Osteoblast (primary cell): ENCODE data around the gene NKAIN4. TPM values are rescaled to one million over a fixed set of nuclear protein-coding genes. Genes with fewer than 3 reads are reported as not detected.
"Not testable (repeated sequence)": the region's sequence is repeated elsewhere in the genome, so short reads cannot be mapped to it uniquely, and the experiment has no call there.

Source experiments
- DNase-seq: peaks from one replicate; pipeline ENCODE4 v3.0.0; 2011; ENCODE audit warnings: low spot score, mixed read lengths; ENCODE audit not compliant: insufficient read length; ENCODE audit errors: missing footprints
- H2AFZ ChIP-seq: 2 replicates; pipeline ENCODE4 v1.6.0; 2011; ENCODE audit warnings: mild to moderate bottlenecking, low read length
- H3K27ac ChIP-seq: 2 replicates; pipeline ENCODE4 v1.5.1; 2011; ENCODE audit warnings: mild to moderate bottlenecking, low read depth, low read length, moderate library complexity
- H3K27me3 ChIP-seq: 2 replicates; pipeline ENCODE4 v1.6.0; 2012; ENCODE audit warnings: mild to moderate bottlenecking, control low read depth, inconsistent platforms, low read length, moderate library complexity; ENCODE audit not compliant: insufficient read depth
- H3K36me3 ChIP-seq: 2 replicates; pipeline ENCODE4 v1.5.1; 2011; ENCODE audit warnings: mild to moderate bottlenecking, low read length, control low read depth, moderate library complexity; ENCODE audit not compliant: insufficient read depth
- H3K4me1 ChIP-seq: 2 replicates; pipeline ENCODE4 v1.5.1; 2011; ENCODE audit warnings: mild to moderate bottlenecking, low read length, control low read depth, moderate library complexity; ENCODE audit not compliant: insufficient read depth
- H3K4me2 ChIP-seq: 2 replicates; pipeline ENCODE4 v1.6.0; 2011; ENCODE audit warnings: mild to moderate bottlenecking, low read length; ENCODE audit not compliant: insufficient read depth
- H3K4me3 ChIP-seq: fragments of 200-600 bp; sonication (generic); 3 replicates; pipeline ENCODE4 v1.5.1; 2012; ENCODE audit warnings: mild to moderate bottlenecking, low read length, inconsistent platforms; ENCODE audit not compliant: insufficient read depth
- H3K79me2 ChIP-seq: 2 replicates; pipeline ENCODE4 v1.6.0; 2012; ENCODE audit warnings: mild to moderate bottlenecking, low read length, control low read depth, inconsistent platforms; ENCODE audit not compliant: insufficient read depth
- H3K9me3 ChIP-seq: 2 replicates; pipeline ENCODE4 v1.5.1; 2011; ENCODE audit warnings: low read depth, low read length, control low read depth
- H4K20me1 ChIP-seq: 2 replicates; pipeline ENCODE4 v1.6.0; 2012; ENCODE audit warnings: mild to moderate bottlenecking, low read length, control low read depth; ENCODE audit not compliant: insufficient read depth
- total RNA-seq: library from RNA; depleted of rRNA; stranded (reverse); fragments of >200 nt; gene quantifications from 2 replicates; pipeline ENCODE4 v1.2.3, GENCODE V29; 2012
- TF ChIP-seq, protein P1 (sequence below): IDR thresholded peaks from 2 replicates; pipeline ENCODE4 v1.5.1; 2011; ENCODE audit warnings: mild to moderate bottlenecking, low read depth, low read length, moderate library complexity; ENCODE audit errors: extremely low read depth

Gene NKAIN4
- total RNA-seq, 1 donor: not detected

DNA sequence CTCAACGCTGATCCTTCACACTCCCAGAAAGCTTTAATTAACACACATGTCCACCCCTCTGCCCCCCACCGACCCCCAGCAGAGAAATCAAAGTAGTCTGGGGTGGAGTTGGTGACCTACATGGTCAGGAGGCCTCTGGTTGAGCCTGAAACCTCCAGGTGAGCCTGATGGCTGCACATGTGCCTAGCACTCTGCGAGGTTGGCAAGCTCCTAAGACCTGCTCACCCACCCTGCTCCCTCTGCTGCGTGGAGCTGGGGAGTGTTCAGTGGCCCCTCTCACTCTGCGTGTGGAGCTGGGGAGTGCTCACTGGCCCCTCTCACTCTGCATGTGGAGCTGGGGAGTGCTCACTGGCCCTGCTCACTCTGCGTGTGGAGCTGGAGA, 30.4 kb downstream of the NKAIN4 start:
- TF ChIP-seq, protein P1, sequence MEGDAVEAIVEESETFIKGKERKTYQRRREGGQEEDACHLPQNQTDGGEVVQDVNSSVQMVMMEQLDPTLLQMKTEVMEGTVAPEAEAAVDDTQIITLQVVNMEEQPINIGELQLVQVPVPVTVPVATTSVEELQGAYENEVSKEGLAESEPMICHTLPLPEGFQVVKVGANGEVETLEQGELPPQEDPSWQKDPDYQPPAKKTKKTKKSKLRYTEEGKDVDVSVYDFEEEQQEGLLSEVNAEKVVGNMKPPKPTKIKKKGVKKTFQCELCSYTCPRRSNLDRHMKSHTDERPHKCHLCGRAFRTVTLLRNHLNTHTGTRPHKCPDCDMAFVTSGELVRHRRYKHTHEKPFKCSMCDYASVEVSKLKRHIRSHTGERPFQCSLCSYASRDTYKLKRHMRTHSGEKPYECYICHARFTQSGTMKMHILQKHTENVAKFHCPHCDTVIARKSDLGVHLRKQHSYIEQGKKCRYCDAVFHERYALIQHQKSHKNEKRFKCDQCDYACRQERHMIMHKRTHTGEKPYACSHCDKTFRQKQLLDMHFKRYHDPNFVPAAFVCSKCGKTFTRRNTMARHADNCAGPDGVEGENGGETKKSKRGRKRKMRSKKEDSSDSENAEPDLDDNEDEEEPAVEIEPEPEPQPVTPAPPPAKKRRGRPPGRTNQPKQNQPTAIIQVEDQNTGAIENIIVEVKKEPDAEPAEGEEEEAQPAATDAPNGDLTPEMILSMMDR: no peak
- Histone ChIP-seq H3K4me3 (no peak overlapping the region), H3K27ac (no peak overlapping the region), H3K4me1 (peaks cover 8% of the 10 kb centered on the region), H4K20me1 (no peaks in the 10 kb centered on the region), H2AFZ (no peak overlapping the region), H3K27me3 (peaks cover 11% of the 10 kb centered on the region), H3K79me2 (no peaks in the 10 kb centered on the region), H3K4me2 (no peak overlapping the region), H3K9me3 (no peaks in the 10 kb centered on the region), H3K36me3 (no peaks in the 10 kb centered on the region)
- DNase-seq: peak; percentile 62

DNA sequence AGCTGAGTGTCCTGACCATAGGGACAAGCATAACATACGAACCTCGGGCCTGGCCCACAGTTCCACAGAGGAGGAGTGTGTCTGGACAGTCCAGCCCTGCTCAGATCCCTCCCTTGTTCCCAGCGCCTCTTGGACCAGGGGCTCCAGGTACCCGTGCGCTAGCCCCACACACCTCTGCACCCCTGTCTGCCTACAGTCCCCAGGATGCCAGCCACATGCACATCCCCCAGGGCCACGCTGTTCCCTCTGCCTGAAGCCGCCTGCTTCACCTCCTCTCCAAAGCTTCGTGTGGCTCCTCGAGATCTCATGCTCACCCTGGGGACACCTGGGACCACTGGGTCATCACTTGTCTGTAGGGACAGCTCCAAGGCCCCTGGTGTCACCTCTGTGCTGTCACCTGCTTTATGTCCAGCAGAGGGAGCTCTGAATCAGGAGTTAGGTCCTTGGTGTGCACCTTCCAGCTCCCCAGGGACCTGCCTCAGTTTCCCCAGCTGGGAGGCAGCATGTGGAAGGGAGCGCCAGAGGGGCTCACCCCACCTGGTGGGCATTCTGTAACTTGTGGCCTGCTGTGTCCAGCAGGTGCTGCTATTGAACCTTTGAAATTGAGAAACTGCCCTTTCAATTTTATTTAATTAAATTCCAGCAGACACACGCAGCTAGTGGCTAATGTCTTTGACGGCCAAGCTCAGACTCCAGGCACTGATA, 31.0 kb downstream of the NKAIN4 start:
- Histone ChIP-seq H3K9me3 (no peaks in the 10 kb centered on the region), H3K27me3 (peaks cover 11% of the 10 kb centered on the region), H3K4me1 (peaks cover 8% of the 10 kb centered on the region), H3K79me2 (no peaks in the 10 kb centered on the region), H3K4me3 (no peak overlapping the region), H3K36me3 (no peaks in the 10 kb centered on the region), H4K20me1 (no peaks in the 10 kb centered on the region), H3K4me2 (no peak overlapping the region), H3K27ac (no peak overlapping the region), H2AFZ (no peak overlapping the region)
- DNase-seq: peak; percentile 89
- TF ChIP-seq, protein P1: peak; percentile 82

DNA sequence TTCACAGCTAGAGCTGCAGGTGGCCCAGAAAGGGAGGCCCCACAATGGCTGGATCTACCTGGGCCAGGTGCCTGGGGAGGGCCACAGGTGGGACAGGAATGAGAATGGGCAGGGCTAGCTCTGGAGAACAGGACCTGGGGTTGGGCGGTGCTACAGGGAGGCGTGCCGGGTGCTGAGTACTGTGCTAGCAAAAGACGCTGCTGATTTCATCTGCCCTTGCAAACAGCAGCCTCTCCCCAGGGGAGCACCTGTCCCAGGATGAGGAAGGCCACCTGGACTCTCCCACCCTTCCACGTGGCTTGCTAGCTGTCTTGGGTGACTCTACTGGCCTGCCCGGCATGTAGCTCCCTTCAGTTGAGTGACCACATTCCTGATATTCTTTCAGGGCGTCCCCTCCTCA, 31.7 kb downstream of the NKAIN4 start:
- Histone ChIP-seq H3K79me2 (no peaks in the 10 kb centered on the region), H4K20me1 (no peaks in the 10 kb centered on the region), H3K36me3 (no peaks in the 10 kb centered on the region), H3K27me3 (peaks cover 11% of the 10 kb centered on the region), H3K9me3 (no peaks in the 10 kb centered on the region), H3K4me3 (no peak overlapping the region), H2AFZ (no peak overlapping the region), H3K4me1 (peaks cover 8% of the 10 kb centered on the region), H3K4me2 (no peak overlapping the region), H3K27ac (no peak overlapping the region)
- TF ChIP-seq, protein P1: no peak
- DNase-seq: no peak

DNA sequence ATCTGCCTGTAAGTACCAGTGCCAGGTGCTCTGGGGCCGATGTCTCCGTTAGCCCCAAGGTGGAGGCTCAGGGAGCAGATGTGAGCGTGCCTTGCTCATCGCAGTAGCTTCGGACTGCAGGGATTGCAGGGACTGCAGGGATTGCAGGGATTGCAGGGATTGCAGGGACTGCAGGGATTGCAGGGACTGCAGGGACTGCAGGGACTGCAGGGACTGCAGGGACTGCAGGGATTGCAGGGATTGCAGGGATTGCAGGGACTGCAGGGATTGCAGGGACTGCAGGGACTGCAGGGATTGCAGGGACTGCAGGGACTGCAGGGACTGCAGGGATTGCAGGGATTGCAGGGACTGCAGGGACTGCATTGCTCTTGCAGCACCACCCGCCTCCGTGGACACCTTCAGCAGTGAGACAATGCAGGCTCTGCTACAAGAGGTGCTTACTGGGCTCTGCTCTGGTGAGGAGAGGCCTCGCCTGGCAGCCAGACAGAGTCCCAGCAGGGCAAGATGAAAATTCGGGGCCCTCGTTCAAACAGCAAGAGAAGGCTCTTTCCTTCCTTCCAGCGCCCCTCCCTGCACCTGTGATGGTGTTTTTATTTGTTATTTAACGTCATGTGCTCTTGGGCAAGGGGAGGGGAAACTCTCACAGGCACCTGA, 32.7 kb downstream of the NKAIN4 start:
- not testable (repeated sequence) for H3K27ac ChIP-seq, H3K79me2 ChIP-seq, H3K4me2 ChIP-seq, H3K4me3 ChIP-seq, H4K20me1 ChIP-seq, H3K9me3 ChIP-seq, H2AFZ ChIP-seq, DNase-seq, H3K36me3 ChIP-seq
- H3K27me3 ChIP-seq: peaks cover 11% of the 10 kb centered on the region
- H3K4me1 ChIP-seq: peaks cover 11% of the 10 kb centered on the region
